ENCODE data around the gene WDR45. TPM values are rescaled to one million over a fixed set of nuclear protein-coding genes. Genes with fewer than 3 reads are reported as not detected.
A peak's percentile ranks its signal among the peaks of the same experiment; 100 is the strongest.

WDR45 gene
- total and polyA plus RNA-seq, 2 of the 13 experiments (the other 11 are each of a cell fraction or from before 2014, with no cell fraction given): 16.4 to 65.5 TPM

DNA sequence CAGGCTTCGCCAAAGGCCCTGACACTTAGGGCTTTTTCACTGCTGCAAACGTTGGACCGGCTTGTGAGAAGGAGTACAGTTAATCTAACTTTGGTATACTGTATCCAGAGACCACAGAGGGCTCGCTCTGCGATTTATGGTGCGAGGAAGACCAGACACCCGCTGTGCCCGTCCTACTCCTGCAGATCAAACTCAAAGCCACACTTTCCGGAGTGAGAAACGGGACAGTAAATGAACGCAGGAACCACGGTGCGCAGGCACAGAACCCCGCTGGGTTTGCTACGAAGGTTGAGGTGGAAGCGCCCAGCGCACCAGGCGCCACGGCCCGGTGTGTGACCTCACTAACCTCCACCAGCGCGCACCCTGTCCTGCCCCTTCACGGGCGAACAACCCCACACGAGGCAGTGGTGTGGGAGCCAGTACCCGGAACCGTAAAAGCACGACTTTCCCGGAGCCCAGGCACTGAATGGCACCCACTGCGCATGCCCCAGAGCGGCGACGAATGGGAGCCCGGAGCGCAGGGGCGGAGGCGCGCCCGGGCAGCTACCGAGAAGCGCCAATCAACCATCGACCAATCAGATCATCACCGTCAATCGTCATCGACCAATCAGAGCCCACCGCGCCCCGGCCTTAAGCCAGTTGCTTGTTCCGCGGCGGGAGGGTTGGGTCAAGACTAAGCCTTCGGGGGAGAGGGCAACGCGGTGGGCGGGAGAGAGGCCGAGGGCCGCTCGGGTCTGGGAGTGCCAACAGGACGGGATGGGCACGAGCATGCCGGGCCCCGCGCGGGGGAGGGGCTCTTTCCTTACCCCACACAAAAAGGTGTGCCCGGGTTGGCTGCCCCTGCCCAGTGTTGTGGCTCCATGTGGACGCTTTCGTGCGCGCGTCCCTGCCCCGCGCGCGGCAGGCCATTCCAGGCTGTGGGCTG, 21.3 kb upstream of the WDR45 start (continued):
- TF ChIP-seq, protein P1, sequence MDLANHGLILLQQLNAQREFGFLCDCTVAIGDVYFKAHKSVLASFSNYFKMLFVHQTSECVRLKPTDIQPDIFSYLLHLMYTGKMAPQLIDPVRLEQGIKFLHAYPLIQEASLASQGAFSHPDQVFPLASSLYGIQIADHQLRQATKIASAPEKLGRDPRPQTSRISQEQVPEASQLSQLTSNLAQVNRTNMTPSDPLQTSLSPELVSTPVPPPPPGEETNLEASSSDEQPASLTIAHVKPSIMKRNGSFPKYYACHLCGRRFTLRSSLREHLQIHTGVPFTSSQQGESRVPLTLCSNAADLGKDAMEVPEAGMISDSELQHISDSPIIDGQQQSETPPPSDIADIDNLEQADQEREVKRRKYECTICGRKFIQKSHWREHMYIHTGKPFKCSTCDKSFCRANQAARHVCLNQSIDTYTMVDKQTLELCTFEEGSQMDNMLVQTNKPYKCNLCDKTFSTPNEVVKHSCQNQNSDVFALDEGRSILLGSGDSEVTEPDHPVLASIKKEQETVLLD (CRISPR knock-in tag; IDR thresholded peaks at IDR 0.05; ENCODE audit: low read depth): no peak
- TF ChIP-seq TOPORS (CRISPR knock-in tag; IDR thresholded peaks at IDR 0.05) (0 out of 2 replicates have a peak, but pooled peaks have one; percentile 71), ZNF253 (CRISPR knock-in tag; IDR thresholded peaks at IDR 0.05; ENCODE audit: borderline replicate concordance) (no peak), SMC3 (IDR thresholded peaks at IDR 0.05; ENCODE audit: low read length) (no peak), ZFP82 (CRISPR knock-in tag; IDR thresholded peaks at IDR 0.05; ENCODE audit: borderline replicate concordance) (0 out of 2 replicates have a peak, but pooled peaks have one; percentile 32), ZNF124 (CRISPR knock-in tag; IDR thresholded peaks at IDR 0.05) (no peak), ZNF615 (CRISPR knock-in tag; IDR thresholded peaks at IDR 0.05; ENCODE audit: borderline replicate concordance) (no peak), BORCS8-MEF2B (CRISPR knock-in tag; IDR thresholded peaks at IDR 0.05) (no peak), CENPX (CRISPR knock-in tag; IDR thresholded peaks at IDR 0.05) (no peak), TOE1 (CRISPR knock-in tag; IDR thresholded peaks at IDR 0.05) (no peak), ZNF558 (CRISPR knock-in tag; IDR thresholded peaks at IDR 0.05; ENCODE audit: borderline replicate concordance) (no peak), ZNF207 (IDR thresholded peaks at IDR 0.05; ENCODE audit: borderline replicate concordance) (no peak), TGIF2 (CRISPR knock-in tag; IDR thresholded peaks at IDR 0.05) (no peak)
- TF ChIP-seq, protein P2, sequence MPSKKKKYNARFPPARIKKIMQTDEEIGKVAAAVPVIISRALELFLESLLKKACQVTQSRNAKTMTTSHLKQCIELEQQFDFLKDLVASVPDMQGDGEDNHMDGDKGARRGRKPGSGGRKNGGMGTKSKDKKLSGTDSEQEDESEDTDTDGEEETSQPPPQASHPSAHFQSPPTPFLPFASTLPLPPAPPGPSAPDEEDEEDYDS (CRISPR knock-in tag; IDR thresholded peaks at IDR 0.05): peak; percentile 84
- TF ChIP-seq, protein P3, sequence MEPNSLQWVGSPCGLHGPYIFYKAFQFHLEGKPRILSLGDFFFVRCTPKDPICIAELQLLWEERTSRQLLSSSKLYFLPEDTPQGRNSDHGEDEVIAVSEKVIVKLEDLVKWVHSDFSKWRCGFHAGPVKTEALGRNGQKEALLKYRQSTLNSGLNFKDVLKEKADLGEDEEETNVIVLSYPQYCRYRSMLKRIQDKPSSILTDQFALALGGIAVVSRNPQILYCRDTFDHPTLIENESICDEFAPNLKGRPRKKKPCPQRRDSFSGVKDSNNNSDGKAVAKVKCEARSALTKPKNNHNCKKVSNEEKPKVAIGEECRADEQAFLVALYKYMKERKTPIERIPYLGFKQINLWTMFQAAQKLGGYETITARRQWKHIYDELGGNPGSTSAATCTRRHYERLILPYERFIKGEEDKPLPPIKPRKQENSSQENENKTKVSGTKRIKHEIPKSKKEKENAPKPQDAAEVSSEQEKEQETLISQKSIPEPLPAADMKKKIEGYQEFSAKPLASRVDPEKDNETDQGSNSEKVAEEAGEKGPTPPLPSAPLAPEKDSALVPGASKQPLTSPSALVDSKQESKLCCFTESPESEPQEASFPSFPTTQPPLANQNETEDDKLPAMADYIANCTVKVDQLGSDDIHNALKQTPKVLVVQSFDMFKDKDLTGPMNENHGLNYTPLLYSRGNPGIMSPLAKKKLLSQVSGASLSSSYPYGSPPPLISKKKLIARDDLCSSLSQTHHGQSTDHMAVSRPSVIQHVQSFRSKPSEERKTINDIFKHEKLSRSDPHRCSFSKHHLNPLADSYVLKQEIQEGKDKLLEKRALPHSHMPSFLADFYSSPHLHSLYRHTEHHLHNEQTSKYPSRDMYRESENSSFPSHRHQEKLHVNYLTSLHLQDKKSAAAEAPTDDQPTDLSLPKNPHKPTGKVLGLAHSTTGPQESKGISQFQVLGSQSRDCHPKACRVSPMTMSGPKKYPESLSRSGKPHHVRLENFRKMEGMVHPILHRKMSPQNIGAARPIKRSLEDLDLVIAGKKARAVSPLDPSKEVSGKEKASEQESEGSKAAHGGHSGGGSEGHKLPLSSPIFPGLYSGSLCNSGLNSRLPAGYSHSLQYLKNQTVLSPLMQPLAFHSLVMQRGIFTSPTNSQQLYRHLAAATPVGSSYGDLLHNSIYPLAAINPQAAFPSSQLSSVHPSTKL (CRISPR knock-in tag; IDR thresholded peaks at IDR 0.05): no peak
- TF ChIP-seq, protein P4, sequence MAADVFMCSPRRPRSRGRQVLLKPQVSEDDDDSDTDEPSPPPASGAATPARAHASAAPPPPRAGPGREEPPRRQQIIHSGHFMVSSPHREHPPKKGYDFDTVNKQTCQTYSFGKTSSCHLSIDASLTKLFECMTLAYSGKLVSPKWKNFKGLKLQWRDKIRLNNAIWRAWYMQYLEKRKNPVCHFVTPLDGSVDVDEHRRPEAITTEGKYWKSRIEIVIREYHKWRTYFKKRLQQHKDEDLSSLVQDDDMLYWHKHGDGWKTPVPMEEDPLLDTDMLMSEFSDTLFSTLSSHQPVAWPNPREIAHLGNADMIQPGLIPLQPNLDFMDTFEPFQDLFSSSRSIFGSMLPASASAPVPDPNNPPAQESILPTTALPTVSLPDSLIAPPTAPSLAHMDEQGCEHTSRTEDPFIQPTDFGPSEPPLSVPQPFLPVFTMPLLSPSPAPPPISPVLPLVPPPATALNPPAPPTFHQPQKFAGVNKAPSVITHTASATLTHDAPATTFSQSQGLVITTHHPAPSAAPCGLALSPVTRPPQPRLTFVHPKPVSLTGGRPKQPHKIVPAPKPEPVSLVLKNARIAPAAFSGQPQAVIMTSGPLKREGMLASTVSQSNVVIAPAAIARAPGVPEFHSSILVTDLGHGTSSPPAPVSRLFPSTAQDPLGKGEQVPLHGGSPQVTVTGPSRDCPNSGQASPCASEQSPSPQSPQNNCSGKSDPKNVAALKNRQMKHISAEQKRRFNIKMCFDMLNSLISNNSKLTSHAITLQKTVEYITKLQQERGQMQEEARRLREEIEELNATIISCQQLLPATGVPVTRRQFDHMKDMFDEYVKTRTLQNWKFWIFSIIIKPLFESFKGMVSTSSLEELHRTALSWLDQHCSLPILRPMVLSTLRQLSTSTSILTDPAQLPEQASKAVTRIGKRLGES (CRISPR knock-in tag; IDR thresholded peaks at IDR 0.05; ENCODE audit: borderline replicate concordance): no peak
- TF ChIP-seq, protein P5, sequence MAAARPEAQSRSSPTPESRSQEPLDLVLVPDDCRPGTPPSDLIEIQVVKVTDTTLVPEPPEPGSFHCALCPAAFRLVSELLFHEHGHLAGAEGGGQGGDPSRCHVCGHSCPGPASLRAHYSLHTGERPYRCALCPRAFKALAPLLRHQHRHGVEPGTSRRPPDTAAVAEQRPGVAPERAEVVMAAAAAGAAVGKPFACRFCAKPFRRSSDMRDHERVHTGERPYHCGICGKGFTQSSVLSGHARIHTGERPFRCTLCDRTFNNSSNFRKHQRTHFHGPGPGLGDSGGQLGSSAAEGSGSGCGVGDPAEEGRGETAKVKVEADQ (CRISPR knock-in tag; IDR thresholded peaks at IDR 0.05; ENCODE audit: borderline replicate concordance): peak; percentile 39; the same call in 1 of the 2 replicates
- TF ChIP-seq, protein P6, sequence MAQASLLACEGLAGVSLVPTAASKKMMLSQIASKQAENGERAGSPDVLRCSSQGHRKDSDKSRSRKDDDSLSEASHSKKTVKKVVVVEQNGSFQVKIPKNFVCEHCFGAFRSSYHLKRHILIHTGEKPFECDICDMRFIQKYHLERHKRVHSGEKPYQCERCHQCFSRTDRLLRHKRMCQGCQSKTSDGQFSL (CRISPR knock-in tag; IDR thresholded peaks at IDR 0.05): no peak
